Small intestine (tissue), 4 donors: Measurements from ENCODE around the gene RBMY1D. TPM values are rescaled to one million over a fixed set of nuclear protein-coding genes. Genes with fewer than 3 reads are reported as not detected.

ENCODE experiments used
- polyA plus RNA-seq, 4 donors: library from polyadenylated mRNA; stranded (reverse) in 3 of 4; unstranded in 1 of 4; fragments of 200-250 nt in 3 of 4; fragments of 120-200 nt in 1 of 4; gene quantifications; one replicate each; pipeline versions ENCODE4 v1.2.1 to v1.2.3, GENCODE V29; 2013
- donor health status: healthy with polysubstance abuse.
- donor health status: Bipolar disorder and iron deficiency.
- donor health status: healthy.

RBMY1D gene
- polyA plus RNA-seq, 4 donors, result not detected

Other genes with a start within 250 kb of the RBMY1D start
- gene RBMY1E, start 23.5 kb upstream of the RBMY1D start, polyA plus RNA-seq, result not detected